NCI-H510A treated with DMSO at 0.1 percent for 48 hours (cell line): Measurements from ENCODE around the gene S100PBP.
"Not testable (repeated sequence)": the region's sequence is repeated elsewhere in the genome, so short reads cannot be mapped to it uniquely, and the experiment has no call there.

ENCODE experiments used
- DNase-seq: peaks from one replicate; lab custom pipeline; 2025; lab: John Stamatoyannopoulos, UW

The S100PBP gene

GRCh38 chr1:32786856-32787255, 30.6 kb upstream of the S100PBP start:
- no peak for DNase-seq

- not testable (repeated sequence) for DNase-seq
These were observed 28.1 kb upstream of the S100PBP start for GRCh38 chr1:32789356-32789755.

GRCh38 chr1:32791881-32792280, 25.6 kb upstream of the S100PBP start:
- no peak for DNase-seq

- not testable (repeated sequence) for DNase-seq
These were observed 21.7 kb upstream of the S100PBP start for GRCh38 chr1:32795763-32796162.

GRCh38 chr1:32797456-32797855, 20.0 kb upstream of the S100PBP start:
- DNase-seq = no peak

GRCh38 chr1:32798191-32798590, 19.3 kb upstream of the S100PBP start:
- DNase-seq = no peak

GRCh38 chr1:32798679-32799416, 18.6 kb upstream of the S100PBP start:
- no peak for DNase-seq

- no peak for DNase-seq
These were observed 16.2 kb upstream of the S100PBP start for GRCh38 chr1:32801096-32801715.

GRCh38 chr1:32804460-32804859, 13.0 kb upstream of the S100PBP start:
- not testable (repeated sequence) for DNase-seq

GRCh38 chr1:32806290-32806689, 11.2 kb upstream of the S100PBP start:
- peak; percentile 49 for DNase-seq

- DNase-seq = peak; percentile 9
These were observed 10.4 kb upstream of the S100PBP start for GRCh38 chr1:32806910-32807523.

GRCh38 chr1:32808580-32808979, 8.9 kb upstream of the S100PBP start:
- DNase-seq = no peak

- no peak for DNase-seq
These were observed 7.1 kb upstream of the S100PBP start for GRCh38 chr1:32810358-32810757.

- DNase-seq = no peak
These were observed 6.2 kb upstream of the S100PBP start for GRCh38 chr1:32811265-32811664.

GRCh38 chr1:32811917-32812316, 5.5 kb upstream of the S100PBP start:
- no peak for DNase-seq

GRCh38 chr1:32813941-32814739, 3.3 kb upstream of the S100PBP start:
- DNase-seq = no peak

- DNase-seq = no peak
These were observed 736 bp upstream of the S100PBP start for GRCh38 chr1:32816676-32817158.

GRCh38 chr1:32817815-32818786, 648 bp downstream of the S100PBP start:
- peak; percentile 47 for DNase-seq

GRCh38 chr1:32818804-32819541, 1.5 kb downstream of the S100PBP start:
- DNase-seq = no peak

GRCh38 chr1:32825181-32825580, 7.7 kb downstream of the S100PBP start:
- no peak for DNase-seq
